GM21423 (cell line): ENCODE data around the gene SEMA5A.

Source experiments
- ATAC-seq: cut with Tn5 transposase; IDR thresholded peaks from one replicate; pipeline ENCODE4 v1.9.1; 2021; ENCODE audit warnings: mild to moderate bottlenecking, moderate library complexity; ENCODE audit not compliant: unreplicated experiment

Gene SEMA5A

GRCh38 chr5:9241479-9242305 is 304.2 kb downstream of the SEMA5A start:
- ATAC-seq: no peak

- no peak for ATAC-seq
Measured at GRCh38 chr5:9240431-9240830, 305.4 kb downstream of the SEMA5A start.

- ATAC-seq: no peak
Measured at GRCh38 chr5:9239626-9240025, 306.2 kb downstream of the SEMA5A start.

GRCh38 chr5:9239071-9239470 is 306.8 kb downstream of the SEMA5A start:
- ATAC-seq: no peak

- ATAC-seq: no peak
Measured at GRCh38 chr5:9233712-9234111, 312.2 kb downstream of the SEMA5A start.

GRCh38 chr5:9233035-9233434 is 312.8 kb downstream of the SEMA5A start:
- ATAC-seq: no peak

GRCh38 chr5:9231842-9232241 is 314.0 kb downstream of the SEMA5A start:
- ATAC-seq: no peak

GRCh38 chr5:9230355-9230754 is 315.5 kb downstream of the SEMA5A start:
- ATAC-seq: no peak

GRCh38 chr5:9226016-9226536 is 319.8 kb downstream of the SEMA5A start:
- ATAC-seq: no peak

- ATAC-seq: no peak
Measured at GRCh38 chr5:9222054-9222976, 323.6 kb downstream of the SEMA5A start.

GRCh38 chr5:9218358-9218757 is 327.5 kb downstream of the SEMA5A start:
- ATAC-seq: no peak

- ATAC-seq: no peak
Measured at GRCh38 chr5:9212605-9213004, 333.3 kb downstream of the SEMA5A start.

- ATAC-seq: no peak
Measured at GRCh38 chr5:9209846-9210492, 335.9 kb downstream of the SEMA5A start.

GRCh38 chr5:9207817-9208418 is 338.0 kb downstream of the SEMA5A start:
- peak; percentile 63 for ATAC-seq

GRCh38 chr5:9202636-9203035 is 343.2 kb downstream of the SEMA5A start:
- ATAC-seq: no peak

- no peak for ATAC-seq
Measured at GRCh38 chr5:9201761-9202160, 344.1 kb downstream of the SEMA5A start.

GRCh38 chr5:9201011-9201410 is 344.9 kb downstream of the SEMA5A start:
- ATAC-seq: no peak

- no peak for ATAC-seq
Measured at GRCh38 chr5:9198394-9198793, 347.5 kb downstream of the SEMA5A start.

- ATAC-seq: peak; percentile 84
Measured at GRCh38 chr5:9197881-9198260, 348.0 kb downstream of the SEMA5A start.

GRCh38 chr5:9196403-9197227 is 349.3 kb downstream of the SEMA5A start:
- no peak for ATAC-seq
